Ascending aorta (tissue), 2 donors: ENCODE data around the gene CDKN2A. TPM values are rescaled to one million over a fixed set of nuclear protein-coding genes. Genes with fewer than 3 reads are reported as not detected.
A peak's percentile ranks its signal among the peaks of the same experiment; 100 is the strongest.

Experiments used
- DNase-seq, 2 donors: peaks; one replicate each; pipeline ENCODE4 v3.0.0-alpha.2; 2019; ENCODE audit warnings: low spot score in 2 of 2
- H3K27ac ChIP-seq, 2 donors: fragments of 200-600 bp; sonication (generic); one replicate each; pipeline ENCODE4 v1.5.1; 2016 to 2017; ENCODE audit warnings: mild to moderate bottlenecking in 1 of 2
- H3K27me3 ChIP-seq: fragments of 200-600 bp; sonication (generic); one replicate; pipeline ENCODE4 v1.5.1; 2017
- H3K36me3 ChIP-seq, 2 donors: fragments of 200-600 bp; sonication (generic); one replicate each; pipeline ENCODE4 v1.5.1; 2016
- H3K4me1 ChIP-seq, 2 donors: fragments of 200-600 bp; sonication (generic); one replicate each; pipeline ENCODE4 v1.5.1; 2016 to 2017; ENCODE audit warnings: mild to moderate bottlenecking in 1 of 2
- H3K4me3 ChIP-seq, 2 donors: fragments of 200-600 bp; sonication (generic); one replicate each; pipeline ENCODE4 v1.5.1; 2016 to 2017; ENCODE audit warnings: mild to moderate bottlenecking in 1 of 2
- H3K9me3 ChIP-seq, 2 donors: fragments of 200-600 bp; sonication (generic); one replicate each; pipeline ENCODE4 v1.5.1; 2016
- intact Hi-C: fragments of 100-400 bp; cut with DNase I; formaldehyde crosslinking; loops from one replicate; pipeline ENCODE4 v1.15.1; 2023
- total RNA-seq: library from RNA; depleted of rRNA; stranded (reverse); fragments of >200 nt; gene quantifications from one replicate; pipeline ENCODE4 v1.1.0, GENCODE V29; 2016
- TF ChIP-seq, protein P1 (sequence below), 3 experiments: fragments of 200-600 bp in 2 of 3; fragments of 450-650 bp in 1 of 3; sonication (generic) in 2 of 3; IDR thresholded peaks; one replicate each; pipeline ENCODE4 v1.5.1; 2016 to 2019; ENCODE audit warnings: antibody characterized with exemption in 3 of 3, mild to moderate bottlenecking in 1 of 3, moderate library complexity in 1 of 3

The CDKN2A gene
- total RNA-seq, 1 donor from 2014 or later, result 17.1 TPM

DNA sequence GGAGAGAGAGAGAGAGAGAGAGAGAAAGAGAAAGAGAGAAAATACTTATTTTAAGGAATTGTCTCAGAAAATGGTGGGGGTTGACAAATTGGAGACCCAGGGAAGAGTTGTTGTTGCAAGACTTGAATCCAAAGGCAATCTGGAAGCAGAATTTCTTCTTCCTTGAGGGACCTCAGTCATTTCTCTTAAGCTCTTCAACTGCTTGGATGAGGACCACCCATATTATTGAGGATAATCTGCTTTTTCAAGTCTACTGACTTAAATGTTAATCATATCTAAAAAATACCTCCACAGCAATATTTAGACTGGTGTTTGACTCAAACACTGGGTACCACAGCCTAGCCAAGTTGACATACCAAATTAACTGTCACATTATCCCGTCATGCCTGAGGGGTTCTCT is 3.3 kb upstream of the CDKN2A start:
- peaks cover 0 to 5% of the 10 kb centered on the region in 2 donors for H3K4me1 ChIP-seq
- H3K27ac ChIP-seq, result no peak overlapping the region
- DNase-seq, result no peak
- TF ChIP-seq, protein P1, sequence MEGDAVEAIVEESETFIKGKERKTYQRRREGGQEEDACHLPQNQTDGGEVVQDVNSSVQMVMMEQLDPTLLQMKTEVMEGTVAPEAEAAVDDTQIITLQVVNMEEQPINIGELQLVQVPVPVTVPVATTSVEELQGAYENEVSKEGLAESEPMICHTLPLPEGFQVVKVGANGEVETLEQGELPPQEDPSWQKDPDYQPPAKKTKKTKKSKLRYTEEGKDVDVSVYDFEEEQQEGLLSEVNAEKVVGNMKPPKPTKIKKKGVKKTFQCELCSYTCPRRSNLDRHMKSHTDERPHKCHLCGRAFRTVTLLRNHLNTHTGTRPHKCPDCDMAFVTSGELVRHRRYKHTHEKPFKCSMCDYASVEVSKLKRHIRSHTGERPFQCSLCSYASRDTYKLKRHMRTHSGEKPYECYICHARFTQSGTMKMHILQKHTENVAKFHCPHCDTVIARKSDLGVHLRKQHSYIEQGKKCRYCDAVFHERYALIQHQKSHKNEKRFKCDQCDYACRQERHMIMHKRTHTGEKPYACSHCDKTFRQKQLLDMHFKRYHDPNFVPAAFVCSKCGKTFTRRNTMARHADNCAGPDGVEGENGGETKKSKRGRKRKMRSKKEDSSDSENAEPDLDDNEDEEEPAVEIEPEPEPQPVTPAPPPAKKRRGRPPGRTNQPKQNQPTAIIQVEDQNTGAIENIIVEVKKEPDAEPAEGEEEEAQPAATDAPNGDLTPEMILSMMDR (IDR thresholded peaks at IDR 0.05), result no peak
- no peaks in the 10 kb centered on the region for H3K9me3 ChIP-seq
- H3K36me3 ChIP-seq, result no peaks in the 10 kb centered on the region
- intact Hi-C loops, result loop anchor here (10.0 kb wide), 1 partner anchor 593 kb away; the partner anchor contains the start of gene IFNA8
- H3K27me3 ChIP-seq, result no peaks in the 10 kb centered on the region
- H3K4me3 ChIP-seq, result no peak overlapping the region

DNA sequence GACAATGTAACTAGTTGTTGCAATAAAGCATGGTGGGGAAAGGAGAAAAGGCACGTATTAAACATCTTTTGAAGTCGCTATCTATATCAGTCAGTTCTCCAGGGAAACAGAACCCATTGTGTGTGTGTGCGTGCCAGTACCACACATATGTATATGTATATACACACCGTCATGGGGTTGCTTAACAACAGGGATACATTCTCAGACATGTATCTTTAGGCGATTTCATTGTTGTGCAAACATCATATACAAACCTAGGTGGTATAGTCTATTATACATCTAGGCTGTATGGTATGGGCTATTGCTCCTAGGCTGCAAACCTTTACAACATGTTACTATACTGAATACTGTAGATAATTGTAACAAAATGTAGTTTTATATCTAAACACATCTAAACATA is 2.7 kb upstream of the CDKN2A start:
- Histone ChIP-seq H3K27ac (no peak overlapping the region), H3K9me3 (no peaks in the 10 kb centered on the region), H3K36me3 (no peaks in the 10 kb centered on the region), H3K4me3 (no peak overlapping the region), H3K4me1 (peaks cover 0 to 5% of the 10 kb centered on the region in 2 donors), H3K27me3 (no peaks in the 10 kb centered on the region)
- TF ChIP-seq, protein P1 (IDR thresholded peaks at IDR 0.05), result no peak
- DNase-seq, result no peak
- intact Hi-C loops, result loop anchor here (10.0 kb wide), 1 partner anchor 592 kb away; the partner anchor contains the start of gene IFNA8

DNA sequence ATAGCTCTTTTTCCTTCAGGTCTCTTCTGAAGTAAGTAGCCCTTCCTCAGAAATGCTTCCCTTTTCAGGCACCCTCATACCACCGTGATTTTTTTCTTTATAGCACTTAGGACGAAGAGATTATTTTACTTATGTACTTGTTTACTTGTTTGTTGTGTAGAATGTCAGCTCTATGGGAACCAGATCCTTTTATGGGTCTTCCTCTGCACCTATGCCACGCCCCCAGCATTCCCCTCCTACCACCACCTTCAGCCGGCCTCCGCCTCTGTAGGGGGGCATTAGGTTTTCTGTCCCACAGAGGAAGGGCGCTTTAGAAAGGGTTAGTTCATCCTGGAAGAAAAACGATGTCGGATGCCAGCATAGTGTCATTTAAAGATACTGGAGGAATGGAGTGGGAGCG is 2.2 kb upstream of the CDKN2A start:
- intact Hi-C loops, result loop anchor here (10.0 kb wide), 1 partner anchor 592 kb away; the partner anchor contains the start of gene IFNA8
- DNase-seq, result no peak
- Histone ChIP-seq H3K27ac (no peak overlapping the region), H3K4me3 (no peak overlapping the region), H3K9me3 (no peaks in the 10 kb centered on the region), H3K27me3 (no peaks in the 10 kb centered on the region), H3K36me3 (no peaks in the 10 kb centered on the region), H3K4me1 (peaks cover 0 to 5% of the 10 kb centered on the region in 2 donors)
- TF ChIP-seq, protein P1 (IDR thresholded peaks at IDR 0.05), result no peak

DNA sequence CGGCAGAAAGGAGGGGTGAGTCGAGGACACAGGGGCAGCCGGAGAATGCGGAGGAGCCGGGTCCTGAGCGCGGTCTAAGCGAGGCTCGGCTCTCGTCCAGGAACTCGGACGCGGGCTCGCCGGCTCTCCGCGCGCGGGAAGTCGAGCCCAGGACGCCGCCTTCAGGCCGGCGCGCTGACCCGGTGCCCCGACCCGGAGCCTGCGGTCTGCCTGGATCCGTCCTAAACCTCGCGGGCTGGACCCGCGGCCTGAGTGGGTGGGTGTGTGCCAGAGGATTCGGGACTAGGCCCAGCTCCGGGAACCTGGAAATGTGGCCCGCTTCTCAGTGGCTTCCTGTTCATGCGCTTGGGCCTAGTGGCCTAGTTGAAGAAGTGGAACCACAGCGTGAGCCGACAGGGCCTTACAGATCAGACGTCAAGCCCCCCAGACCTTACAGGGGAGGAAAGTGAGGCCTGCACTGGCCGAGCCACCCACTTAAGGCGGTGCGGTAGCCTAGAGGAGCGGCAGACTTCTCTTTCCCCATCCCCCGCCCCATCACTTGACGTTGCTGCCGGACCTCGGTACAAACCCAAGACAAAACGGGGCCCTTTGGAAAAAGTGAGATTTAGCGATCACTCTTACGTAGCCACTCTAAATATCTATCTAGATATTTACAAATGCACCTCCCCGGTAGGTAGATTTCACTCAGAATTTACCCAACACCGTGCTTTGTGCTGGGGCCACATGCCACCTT is 1.6 kb upstream of the CDKN2A start:
- H3K27ac ChIP-seq, result peak overlapping the region in 1 of 2 donors; percentile 73
- H3K9me3 ChIP-seq, result no peaks in the 10 kb centered on the region
- TF ChIP-seq, protein P1 (IDR thresholded peaks at IDR 0.05), result peak in 2 of 3 experiments; percentile 28 to 39
- H3K4me3 ChIP-seq, result peak overlapping the region; percentile 60 to 96
- peak in 1 of 2 donors; percentile 66 for DNase-seq
- H3K4me1 ChIP-seq, result peaks cover 0 to 5% of the 10 kb centered on the region in 2 donors
- intact Hi-C loops, result loop anchor here (1.0 to 10.0 kb wide), 2 partner anchors 13 to 591 kb away; partner anchors contain the start of genes CDKN2B and IFNA8
- no peaks in the 10 kb centered on the region for H3K27me3 ChIP-seq
- H3K36me3 ChIP-seq, result no peaks in the 10 kb centered on the region

DNA sequence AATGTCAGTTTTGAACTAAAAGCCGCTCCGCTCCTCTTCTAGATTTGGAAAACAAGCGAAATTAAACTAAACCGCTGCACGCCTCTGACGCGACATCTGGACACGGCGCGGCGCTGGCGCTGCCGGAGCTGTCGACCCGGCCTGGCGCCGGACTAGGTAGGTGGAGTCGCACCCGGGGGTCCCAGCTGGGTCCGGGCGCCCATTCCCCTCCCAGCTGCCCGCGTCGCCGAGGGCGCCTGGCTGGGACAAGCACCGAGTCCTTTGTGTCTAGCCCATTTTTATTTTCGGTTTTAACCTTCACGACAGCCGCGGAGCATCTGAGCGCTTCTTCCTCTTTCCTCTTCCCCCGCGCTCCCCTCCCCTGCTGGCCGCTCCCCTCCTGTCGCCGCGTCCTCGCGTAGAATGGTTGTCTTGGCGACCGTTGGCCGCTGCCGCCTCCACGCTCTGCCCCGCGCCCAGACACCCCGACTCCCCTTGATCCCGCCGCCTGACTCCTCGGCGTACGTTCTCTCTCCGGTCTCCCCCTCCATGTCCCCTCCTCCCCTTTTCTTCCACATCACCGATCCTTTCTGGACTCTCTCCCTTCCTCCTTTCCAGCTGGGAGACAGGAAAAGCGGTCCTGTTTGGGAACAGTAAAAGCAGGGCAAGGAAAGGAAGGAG is 944 bp upstream of the CDKN2A start:
- DNase-seq, result peak in 1 of 2 donors; percentile 86
- Histone ChIP-seq H3K36me3 (no peaks in the 10 kb centered on the region), H3K9me3 (no peaks in the 10 kb centered on the region), H3K4me3 (peak overlapping the region; percentile 60 to 96), H3K27me3 (no peaks in the 10 kb centered on the region), H3K4me1 (peaks cover 0 to 5% of the 10 kb centered on the region in 2 donors), H3K27ac (peak overlapping the region; percentile 19 to 73)
- intact Hi-C loops, result loop anchor here (1.0 to 10.0 kb wide), 2 partner anchors 14 to 590 kb away; partner anchors contain the start of genes CDKN2B and IFNA8
- TF ChIP-seq, protein P1 (IDR thresholded peaks at IDR 0.05), result no peak
